Fibroblast of pulmonary artery (primary cell): ENCODE measurements around the gene GFRA1.

Source experiments
- DNase-seq: peaks from one replicate; pipeline ENCODE4 v3.0.0-alpha.2; 2010; ENCODE audit warnings: low read depth
- H3K4me3 ChIP-seq: replicated peaks from 2 replicates; pipeline ENCODE4 v1.5.1; 2011; ENCODE audit warnings: low read depth, mild to moderate bottlenecking, control low read depth, low read length, moderate library complexity
- TF ChIP-seq, protein P1 (sequence below): IDR thresholded peaks from 2 replicates; pipeline ENCODE4 v1.5.1; 2011; ENCODE audit warnings: mild to moderate bottlenecking, control low read depth, low read length, inconsistent platforms; ENCODE audit errors: missing control alignments

GFRA1 gene

DNA sequence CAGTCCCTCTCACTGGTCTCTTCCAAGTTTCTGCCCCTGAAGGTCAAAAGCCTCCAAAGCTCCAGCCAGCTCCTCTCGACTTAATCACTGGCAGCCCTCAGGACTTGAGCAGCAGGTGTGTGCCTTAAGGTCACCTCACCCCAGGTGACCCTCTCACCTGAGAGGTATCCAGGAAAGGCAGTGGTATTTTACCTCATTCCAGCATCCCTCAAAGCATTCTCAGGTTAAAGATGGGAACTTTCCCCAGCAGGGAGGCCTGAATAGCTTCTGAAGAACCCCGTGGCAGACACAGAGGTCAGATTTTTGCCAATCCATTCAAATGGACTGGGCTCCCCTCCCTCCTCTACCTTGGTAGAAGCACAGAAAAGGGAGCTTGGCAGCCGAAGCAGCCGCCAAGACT is 148.2 kb downstream of the GFRA1 start:
- TF ChIP-seq, protein P1, sequence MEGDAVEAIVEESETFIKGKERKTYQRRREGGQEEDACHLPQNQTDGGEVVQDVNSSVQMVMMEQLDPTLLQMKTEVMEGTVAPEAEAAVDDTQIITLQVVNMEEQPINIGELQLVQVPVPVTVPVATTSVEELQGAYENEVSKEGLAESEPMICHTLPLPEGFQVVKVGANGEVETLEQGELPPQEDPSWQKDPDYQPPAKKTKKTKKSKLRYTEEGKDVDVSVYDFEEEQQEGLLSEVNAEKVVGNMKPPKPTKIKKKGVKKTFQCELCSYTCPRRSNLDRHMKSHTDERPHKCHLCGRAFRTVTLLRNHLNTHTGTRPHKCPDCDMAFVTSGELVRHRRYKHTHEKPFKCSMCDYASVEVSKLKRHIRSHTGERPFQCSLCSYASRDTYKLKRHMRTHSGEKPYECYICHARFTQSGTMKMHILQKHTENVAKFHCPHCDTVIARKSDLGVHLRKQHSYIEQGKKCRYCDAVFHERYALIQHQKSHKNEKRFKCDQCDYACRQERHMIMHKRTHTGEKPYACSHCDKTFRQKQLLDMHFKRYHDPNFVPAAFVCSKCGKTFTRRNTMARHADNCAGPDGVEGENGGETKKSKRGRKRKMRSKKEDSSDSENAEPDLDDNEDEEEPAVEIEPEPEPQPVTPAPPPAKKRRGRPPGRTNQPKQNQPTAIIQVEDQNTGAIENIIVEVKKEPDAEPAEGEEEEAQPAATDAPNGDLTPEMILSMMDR = no peak
- no peak for DNase-seq

GRCh38 chr10:116122664-116123063 is 150.3 kb downstream of the GFRA1 start:
- TF ChIP-seq, protein P1 = no peak
- DNase-seq = no peak
- H3K4me3 ChIP-seq = no peak overlapping the region

More for the DNA sequence above, 148.2 kb downstream of the GFRA1 start:
- H3K4me3 ChIP-seq = no peak overlapping the region

GRCh38 chr10:116121640-116122525 is 151.1 kb downstream of the GFRA1 start:
- DNase-seq = no peak
- TF ChIP-seq, protein P1 = no peak
- no peak overlapping the region for H3K4me3 ChIP-seq

DNA sequence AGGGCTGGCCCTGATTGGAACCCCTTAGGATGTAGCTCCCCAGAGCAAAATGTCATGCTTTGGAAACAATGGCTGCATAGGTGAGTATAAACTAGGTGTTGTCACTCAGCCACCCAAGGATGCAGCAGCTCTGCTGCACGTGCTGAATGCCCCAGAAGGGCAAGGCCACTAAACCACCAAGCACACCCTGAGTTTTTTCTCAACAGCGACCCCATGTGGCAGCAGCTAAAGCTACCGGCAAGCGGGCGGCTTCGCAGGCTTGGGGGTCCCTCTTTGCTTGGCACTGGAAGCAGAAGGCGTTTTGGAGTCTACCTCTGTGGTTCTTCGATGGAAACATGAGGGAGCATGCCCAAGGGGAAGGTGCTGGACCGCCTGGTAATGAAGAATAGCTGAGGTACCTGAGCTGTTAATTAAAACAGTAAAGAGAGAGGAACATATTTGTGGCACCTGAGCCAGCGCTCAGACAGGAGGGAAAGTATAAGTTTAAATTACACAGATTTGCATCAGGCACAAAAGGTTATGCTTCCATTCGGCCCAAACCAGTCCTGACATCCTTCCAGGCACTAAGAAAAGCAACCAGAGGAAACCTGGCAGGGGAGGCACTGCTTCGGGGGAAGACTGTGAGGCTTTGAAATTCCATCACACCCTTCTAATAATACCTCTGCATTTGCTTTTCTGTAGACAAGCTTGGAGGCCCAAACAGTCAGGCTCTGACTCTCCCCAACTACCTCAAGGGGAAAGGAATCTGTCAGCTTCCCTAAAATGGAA is 152.1 kb downstream of the GFRA1 start:
- no peak for DNase-seq
- H3K4me3 ChIP-seq = no peak overlapping the region
- TF ChIP-seq, protein P1 = no peak

GRCh38 chr10:116118847-116119246 is 154.2 kb downstream of the GFRA1 start:
- no peak for DNase-seq
- no peak overlapping the region for H3K4me3 ChIP-seq
- TF ChIP-seq, protein P1 = no peak

DNA sequence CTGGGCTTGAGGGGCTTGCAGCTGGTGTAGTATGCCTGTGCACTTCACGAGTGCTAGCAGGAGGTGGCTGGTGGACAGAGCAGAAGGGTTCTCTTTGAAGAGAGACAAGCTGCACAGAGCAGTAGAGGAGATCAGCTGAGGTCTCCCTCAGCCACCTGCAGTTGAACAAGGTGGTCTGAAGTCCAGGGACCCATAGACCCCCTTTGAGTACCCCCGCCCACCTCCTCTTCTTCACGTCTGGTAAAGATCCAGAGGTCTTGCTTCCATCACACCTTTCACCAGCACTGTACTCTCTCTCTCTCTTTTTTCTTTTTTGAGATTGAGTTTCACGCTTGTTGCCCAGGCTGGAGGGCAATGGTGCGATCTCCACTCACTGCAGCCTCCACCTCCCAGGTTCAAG is 157.2 kb downstream of the GFRA1 start:
- TF ChIP-seq, protein P1 = no peak
- no peak for DNase-seq

More for the DNA sequence above, 157.2 kb downstream of the GFRA1 start:
- no peak overlapping the region for H3K4me3 ChIP-seq
